Endodermal cell (in vitro differentiated cells): ENCODE measurements around the gene FNDC11. TPM values are rescaled to one million over a fixed set of nuclear protein-coding genes. Genes with fewer than 3 reads are reported as not detected.

Experiments used
- DNase-seq: peaks from one replicate; pipeline ENCODE4 v3.0.0-alpha.2; 2017
- H3K27ac ChIP-seq: 2 replicates; pipeline ENCODE4 v1.5.1; 2013; ENCODE audit warnings: mild to moderate bottlenecking, low read depth, low read length, moderate library complexity
- H3K27me3 ChIP-seq: 2 replicates; pipeline ENCODE4 v1.6.1; 2013; ENCODE audit warnings: mild to moderate bottlenecking, low read length, moderate library complexity; ENCODE audit not compliant: insufficient read depth, control insufficient read depth, poor library complexity, severe bottlenecking
- H3K36me3 ChIP-seq: 2 replicates; pipeline ENCODE4 v1.7.0; 2013; ENCODE audit warnings: mild to moderate bottlenecking, low read length, moderate library complexity; ENCODE audit not compliant: control insufficient read depth, insufficient read depth
- H3K4me1 ChIP-seq: one replicate; pipeline ENCODE4 v1.7.0; 2013; ENCODE audit warnings: low read length; ENCODE audit not compliant: control insufficient read depth, insufficient read depth
- H3K4me3 ChIP-seq: 2 replicates; pipeline ENCODE4 v1.5.1; 2013; ENCODE audit warnings: mild to moderate bottlenecking, low read length, moderate library complexity
- H3K9ac ChIP-seq: 2 replicates; pipeline ENCODE4 v1.6.1; 2013; ENCODE audit warnings: mild to moderate bottlenecking, low read length, moderate library complexity; ENCODE audit not compliant: poor library complexity, severe bottlenecking; ENCODE audit errors: extremely low read depth
- H3K9me3 ChIP-seq: 2 replicates; pipeline ENCODE4 v1.6.1; 2013; ENCODE audit warnings: mild to moderate bottlenecking, low read length, moderate library complexity; ENCODE audit not compliant: control insufficient read depth
- H3K27ac Mint-ChIP-seq: 2 replicates; pipeline ENCODE4 v1.8.0; 2020; ENCODE audit warnings: mixed read lengths
- H3K27me3 Mint-ChIP-seq: 2 replicates; pipeline ENCODE4 v1.8.0; 2021; ENCODE audit warnings: mild to moderate bottlenecking, mixed read lengths; ENCODE audit not compliant: insufficient read depth
- H3K36me3 Mint-ChIP-seq: 2 replicates; pipeline ENCODE4 v1.8.0; 2020; ENCODE audit warnings: low read depth, mixed read lengths
- H3K4me1 Mint-ChIP-seq: 2 replicates; pipeline ENCODE4 v1.8.0; 2020; ENCODE audit warnings: mixed read lengths
- H3K4me3 Mint-ChIP-seq: 2 replicates; pipeline ENCODE4 v1.8.0; 2020; ENCODE audit warnings: mild to moderate bottlenecking, moderate library complexity, mixed read lengths
- H3K9me3 Mint-ChIP-seq: 2 replicates; pipeline ENCODE4 v1.8.0; 2020; ENCODE audit warnings: mild to moderate bottlenecking, mixed read lengths
- CTCF ChIP-seq: fragments of 200-600 bp; sonication (generic); conservative IDR thresholded peaks from 2 replicates; pipeline ENCODE4 v1.5.0; 2021; ENCODE audit warnings: antibody characterized with exemption, mild to moderate bottlenecking
- WGBS, 2 experiments: methylation state at CpG; one replicate each; pipeline versions ENCODE4 v1.1.5 to v1.1.7; 2013; ENCODE audit warnings: missing lambda C conversion rate in 2 of 2, mixed read lengths in 1 of 2; ENCODE audit not compliant: insufficient coverage in 1 of 2, insufficient read length in 1 of 2; 5-methylcytosine and 5-hydroxymethylcytosine counted together
- total RNA-seq, 2 donors: library from RNA; stranded (reverse); fragmentation: NEBNext Ultra II Directional in 1 of 2; extraction: Animal tissue kit (Norgen Biotek cat#: 25700) in 1 of 2; gene quantifications; 2 replicates in 1 of 2; 3 replicates in 1 of 2; pipeline ENCODE4 v1.2.1, GENCODE V29; 2021

Gene FNDC11
- total RNA-seq, 2 donors from 2014 or later, result 1.8 to 2.4 TPM

GRCh38 chr20:63560333-63560805 is 6.4 kb downstream of the FNDC11 start:
- WGBS, 2 experiments, result 92 to 96% methylated on average over 5 to 16 of the region's 16 CpGs

GRCh38 chr20:63560856-63561609 is 7.1 kb downstream of the FNDC11 start:
- DNase-seq, result no peak
- Histone ChIP-seq H3K27me3 (no peaks in the 10 kb centered on the region), H3K9ac (no peak overlapping the region), H3K9me3 (no peaks in the 10 kb centered on the region), H3K36me3 (peaks cover 7% of the 10 kb centered on the region), H3K4me3 (no peak overlapping the region), H3K27ac (no peak overlapping the region), H3K4me1 (no peaks in the 10 kb centered on the region)
- Mint-ChIP-seq H3K27me3 (no peaks in the 10 kb centered on the region), H3K4me3 (no peak overlapping the region), H3K36me3 (peaks cover 12% of the 10 kb centered on the region), H3K27ac (no peak overlapping the region), H3K9me3 (no peaks in the 10 kb centered on the region), H3K4me1 (no peaks in the 10 kb centered on the region)
- TF ChIP-seq CTCF, result no peak
- WGBS, 2 experiments, result 92 to 93% methylated on average over 16 to 26 of the region's 26 CpGs

More at GRCh38 chr20:63560333-63560805, 6.4 kb downstream of the FNDC11 start:
- H3K4me1 Mint-ChIP-seq, result no peaks in the 10 kb centered on the region
- H3K9ac ChIP-seq, result no peak overlapping the region
- no peaks in the 10 kb centered on the region for H3K9me3 Mint-ChIP-seq
- H3K27me3 Mint-ChIP-seq, result no peaks in the 10 kb centered on the region
- DNase-seq, result no peak
- H3K4me3 ChIP-seq, result no peak overlapping the region
- H3K27me3 ChIP-seq, result no peaks in the 10 kb centered on the region
- H3K27ac ChIP-seq, result no peak overlapping the region
- H3K36me3 Mint-ChIP-seq, result peaks cover 12% of the 10 kb centered on the region
- no peak overlapping the region for H3K27ac Mint-ChIP-seq
- no peak overlapping the region for H3K4me3 Mint-ChIP-seq
- peaks cover 7% of the 10 kb centered on the region for H3K36me3 ChIP-seq
- no peak for TF ChIP-seq CTCF
- no peaks in the 10 kb centered on the region for H3K4me1 ChIP-seq
- no peaks in the 10 kb centered on the region for H3K9me3 ChIP-seq

GRCh38 chr20:63561624-63562396 is 7.9 kb downstream of the FNDC11 start:
- Mint-ChIP-seq H3K4me3 (no peak overlapping the region), H3K9me3 (no peaks in the 10 kb centered on the region), H3K27ac (no peak overlapping the region), H3K36me3 (peaks cover 12% of the 10 kb centered on the region), H3K27me3 (no peaks in the 10 kb centered on the region), H3K4me1 (no peaks in the 10 kb centered on the region)
- H3K4me3 ChIP-seq, result no peak overlapping the region
- no peaks in the 10 kb centered on the region for H3K27me3 ChIP-seq
- WGBS, 2 experiments, result 86 to 91% methylated on average over 24 to 36 of the region's 36 CpGs
- no peak for DNase-seq
- H3K9ac ChIP-seq, result no peak overlapping the region
- H3K9me3 ChIP-seq, result no peaks in the 10 kb centered on the region
- H3K36me3 ChIP-seq, result peaks cover 7% of the 10 kb centered on the region
- no peaks in the 10 kb centered on the region for H3K4me1 ChIP-seq
- no peak overlapping the region for H3K27ac ChIP-seq
- no peak for TF ChIP-seq CTCF
